Lower lobe of right lung (tissue), 2 donors: ENCODE results near the gene TSPAN5. TPM values are rescaled to one million over a fixed set of nuclear protein-coding genes. Genes with fewer than 3 reads are reported as not detected.

ENCODE experiments used
- ATAC-seq, 2 donors: fragments of 200-7000 bp; cut with Tn5 transposase; one replicate each; pipeline ENCODE4 v1.9.1; 2020 to 2022; ENCODE audit warnings: mild to moderate bottlenecking in 2 of 2, moderate library complexity in 2 of 2
- DNase-seq: peaks from one replicate; pipeline ENCODE4 v3.0.0-alpha.2; 2020
- H3K27ac ChIP-seq: fragments of 200-600 bp; one replicate; pipeline ENCODE4 v1.8.0; 2022
- H3K27me3 ChIP-seq: fragments of 200-600 bp; one replicate; pipeline ENCODE4 v1.8.0; 2022; ENCODE audit warnings: low read depth
- H3K36me3 ChIP-seq: fragments of 200-600 bp; one replicate; pipeline ENCODE4 v1.8.0; 2022; ENCODE audit warnings: mild to moderate bottlenecking
- H3K4me1 ChIP-seq: fragments of 200-600 bp; one replicate; pipeline ENCODE4 v1.8.0; 2022
- H3K4me3 ChIP-seq: fragments of 200-600 bp; one replicate; pipeline ENCODE4 v1.8.0; 2022; ENCODE audit warnings: mild to moderate bottlenecking
- H3K9me3 ChIP-seq: fragments of 200-600 bp; one replicate; pipeline ENCODE4 v1.8.0; 2022
- intact Hi-C: fragments of 100-400 bp; cut with DNase I; formaldehyde crosslinking; loops from one replicate; pipeline ENCODE4 v1.11.0; 2022
- total RNA-seq: library from RNA; stranded (reverse); fragmentation: NEBNext Ultra II Directional; extraction: Animal tissue kit (Norgen Biotek cat#: 25700); gene quantifications from one replicate; pipeline ENCODE4 v1.2.1, GENCODE V29; 2021
- TF ChIP-seq, protein P1 (sequence below): fragments of 200-600 bp; IDR thresholded peaks from one replicate; pipeline ENCODE4 v1.8.0; 2022; ENCODE audit warnings: antibody characterized with exemption, mild to moderate bottlenecking
- donor health status: DM: no; HTN: yes; CAD: no; lungs with severe emphysema.

TSPAN5 gene
- total RNA-seq, 1 donor from 2014 or later: 5.7 TPM

DNA sequence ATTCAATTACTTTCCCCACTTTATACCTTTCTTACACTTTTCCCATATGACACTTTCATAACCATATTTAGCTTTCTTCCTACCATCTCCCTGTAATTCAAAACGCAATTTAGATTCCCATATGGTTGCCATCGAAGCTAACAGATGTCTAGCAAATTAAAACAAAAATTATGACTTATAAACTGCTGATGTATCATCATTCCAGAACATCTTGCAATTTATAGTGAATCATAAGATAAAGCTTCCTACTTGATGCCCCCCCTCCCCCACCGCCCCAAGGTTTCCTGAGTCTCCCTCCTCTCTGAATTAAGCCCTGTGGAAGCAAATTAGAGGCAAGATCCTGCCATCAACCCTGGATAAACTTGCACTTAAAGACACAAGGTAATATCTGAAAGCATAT, 5.4 kb downstream of the TSPAN5 start:
- ATAC-seq (no peak), DNase-seq (no peak)
- TF ChIP-seq, protein P1, sequence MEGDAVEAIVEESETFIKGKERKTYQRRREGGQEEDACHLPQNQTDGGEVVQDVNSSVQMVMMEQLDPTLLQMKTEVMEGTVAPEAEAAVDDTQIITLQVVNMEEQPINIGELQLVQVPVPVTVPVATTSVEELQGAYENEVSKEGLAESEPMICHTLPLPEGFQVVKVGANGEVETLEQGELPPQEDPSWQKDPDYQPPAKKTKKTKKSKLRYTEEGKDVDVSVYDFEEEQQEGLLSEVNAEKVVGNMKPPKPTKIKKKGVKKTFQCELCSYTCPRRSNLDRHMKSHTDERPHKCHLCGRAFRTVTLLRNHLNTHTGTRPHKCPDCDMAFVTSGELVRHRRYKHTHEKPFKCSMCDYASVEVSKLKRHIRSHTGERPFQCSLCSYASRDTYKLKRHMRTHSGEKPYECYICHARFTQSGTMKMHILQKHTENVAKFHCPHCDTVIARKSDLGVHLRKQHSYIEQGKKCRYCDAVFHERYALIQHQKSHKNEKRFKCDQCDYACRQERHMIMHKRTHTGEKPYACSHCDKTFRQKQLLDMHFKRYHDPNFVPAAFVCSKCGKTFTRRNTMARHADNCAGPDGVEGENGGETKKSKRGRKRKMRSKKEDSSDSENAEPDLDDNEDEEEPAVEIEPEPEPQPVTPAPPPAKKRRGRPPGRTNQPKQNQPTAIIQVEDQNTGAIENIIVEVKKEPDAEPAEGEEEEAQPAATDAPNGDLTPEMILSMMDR: no peak
- intact Hi-C loops: no loop called here
- Histone ChIP-seq H3K36me3 (no peaks in the 10 kb centered on the region), H3K27ac (no peak overlapping the region), H3K4me1 (peaks cover 14% of the 10 kb centered on the region), H3K27me3 (no peaks in the 10 kb centered on the region), H3K9me3 (no peaks in the 10 kb centered on the region), H3K4me3 (no peak overlapping the region)

DNA sequence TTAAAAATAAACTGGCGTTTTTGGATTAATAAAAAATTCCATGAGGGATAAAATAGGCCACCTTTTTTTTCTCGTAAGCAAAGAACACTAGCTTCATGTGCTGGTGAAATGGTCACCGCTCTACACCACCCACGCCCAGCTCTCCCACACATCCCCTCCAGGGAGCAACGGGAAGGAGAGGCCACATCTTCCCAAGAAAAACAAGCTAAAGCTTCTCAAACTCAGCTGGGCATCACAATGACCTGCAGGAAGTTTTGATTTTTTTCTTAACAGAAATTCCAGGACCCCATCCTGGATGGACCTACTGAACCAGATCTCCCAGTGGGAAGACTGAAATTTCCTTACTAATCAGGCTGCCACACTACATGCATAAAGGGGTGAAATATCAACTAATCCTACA, 9.8 kb downstream of the TSPAN5 start:
- no peaks in the 10 kb centered on the region for H3K36me3 ChIP-seq
- intact Hi-C loops: no loop called here
- H3K27ac ChIP-seq: no peak overlapping the region

DNA sequence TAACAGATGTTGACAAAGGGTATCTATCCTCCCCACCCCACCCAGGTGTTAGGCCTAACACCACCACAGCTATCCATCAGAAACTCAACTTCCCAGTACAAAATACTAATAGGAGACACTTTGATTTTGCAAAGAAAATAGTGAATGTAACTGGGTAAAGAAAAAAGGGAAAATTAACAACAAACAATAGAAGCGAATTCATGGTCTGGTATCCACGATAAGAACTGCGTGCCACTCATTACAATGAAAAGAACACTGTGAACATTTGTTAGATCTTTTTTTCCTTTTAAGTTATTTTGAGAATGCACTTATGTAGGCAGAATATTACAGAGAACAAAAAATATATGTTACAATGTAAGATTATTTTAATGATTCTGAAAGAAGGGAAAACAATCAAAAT, 12.0 kb downstream of the TSPAN5 start:
- H3K4me3 ChIP-seq: no peak overlapping the region
- intact Hi-C loops: no loop called here
- no peaks in the 10 kb centered on the region for H3K27me3 ChIP-seq
- TF ChIP-seq, protein P1: no peak
- H3K36me3 ChIP-seq: no peaks in the 10 kb centered on the region
- no peaks in the 10 kb centered on the region for H3K9me3 ChIP-seq
- DNase-seq: no peak
- no peaks in the 10 kb centered on the region for H3K4me1 ChIP-seq
- H3K27ac ChIP-seq: no peak overlapping the region
- no peak for ATAC-seq

More for the DNA sequence above, 9.8 kb downstream of the TSPAN5 start:
- DNase-seq (no peak), ATAC-seq (no peak)
- TF ChIP-seq, protein P1: no peak
- no peaks in the 10 kb centered on the region for H3K27me3 ChIP-seq
- no peak overlapping the region for H3K4me3 ChIP-seq
- H3K4me1 ChIP-seq: no peaks in the 10 kb centered on the region
- H3K9me3 ChIP-seq: no peaks in the 10 kb centered on the region

DNA sequence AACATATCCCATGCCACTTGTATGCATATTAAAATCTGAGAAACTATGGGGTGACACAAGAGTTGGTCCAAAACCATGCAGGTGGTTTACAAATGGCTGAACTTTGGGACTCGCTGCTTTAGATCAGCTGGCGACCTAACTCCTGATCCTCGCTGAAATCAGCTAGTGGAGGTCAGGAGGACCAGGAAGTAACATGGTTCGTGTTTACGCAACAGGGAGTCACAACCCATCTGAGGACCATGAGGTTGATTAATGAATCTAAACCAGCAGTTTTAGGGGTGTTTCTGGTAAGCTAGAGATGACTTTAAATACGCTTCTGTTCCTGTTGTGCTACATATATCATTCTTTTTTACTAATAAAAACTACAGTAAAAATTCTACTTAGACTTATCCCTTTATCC, 12.9 kb downstream of the TSPAN5 start:
- DNase-seq (no peak), ATAC-seq (no peak)
- Histone ChIP-seq H3K36me3 (no peaks in the 10 kb centered on the region), H3K9me3 (no peaks in the 10 kb centered on the region), H3K27me3 (no peaks in the 10 kb centered on the region), H3K27ac (no peak overlapping the region), H3K4me1 (no peaks in the 10 kb centered on the region), H3K4me3 (no peak overlapping the region)
- TF ChIP-seq, protein P1: no peak
- intact Hi-C loops: no loop called here

DNA sequence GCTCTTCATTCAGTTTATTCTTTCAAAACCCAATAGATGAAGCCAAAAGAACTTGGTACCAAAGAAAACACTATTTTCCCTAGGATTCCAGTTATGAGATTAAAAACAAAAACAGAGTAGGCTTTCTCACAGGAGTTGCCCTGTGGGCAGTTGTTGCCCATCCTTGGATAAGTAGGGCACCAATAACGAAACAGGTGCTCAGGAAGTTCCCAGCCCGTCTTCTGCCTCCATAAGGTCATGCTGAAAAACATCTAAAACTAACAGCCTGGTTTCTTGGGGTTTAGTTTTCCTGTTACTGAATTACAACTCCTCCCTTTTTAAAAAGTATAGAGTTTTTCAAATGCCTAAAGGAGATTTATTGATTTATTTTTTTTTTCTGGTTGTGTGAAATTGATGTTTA, 14.7 kb downstream of the TSPAN5 start:
- H3K27ac ChIP-seq: no peak overlapping the region
- TF ChIP-seq, protein P1: no peak
- no peaks in the 10 kb centered on the region for H3K36me3 ChIP-seq
- H3K4me3 ChIP-seq: no peak overlapping the region
- no peaks in the 10 kb centered on the region for H3K4me1 ChIP-seq
- DNase-seq: no peak
- H3K27me3 ChIP-seq: no peaks in the 10 kb centered on the region
- no peaks in the 10 kb centered on the region for H3K9me3 ChIP-seq
- intact Hi-C loops: no loop called here
- ATAC-seq: peak in 1 of 2 donors; percentile 61

DNA sequence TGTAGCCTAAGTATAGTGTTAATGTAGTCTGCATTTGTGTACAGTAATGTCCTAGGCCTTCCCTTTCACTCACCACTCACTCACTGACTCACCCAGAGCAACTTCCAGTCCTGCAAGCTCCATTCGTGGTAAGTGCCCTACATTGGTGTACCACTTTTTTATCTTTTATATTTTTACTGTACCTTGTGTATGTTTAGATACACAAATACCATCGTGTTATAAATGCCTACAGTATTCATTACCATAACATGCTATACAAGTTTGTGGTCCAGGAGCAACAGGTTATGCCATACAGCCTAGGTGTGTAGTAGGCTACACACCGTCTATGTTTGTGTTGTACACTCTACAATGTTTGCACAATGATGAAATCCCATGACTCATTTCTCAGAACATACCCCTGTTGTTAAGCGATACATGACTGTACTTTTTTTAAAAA, 15.4 kb downstream of the TSPAN5 start:
- Histone ChIP-seq H3K4me1 (no peaks in the 10 kb centered on the region), H3K36me3 (no peaks in the 10 kb centered on the region), H3K27me3 (no peaks in the 10 kb centered on the region), H3K4me3 (no peak overlapping the region), H3K9me3 (no peaks in the 10 kb centered on the region), H3K27ac (no peak overlapping the region)
- DNase-seq: no peak
- ATAC-seq: peak; percentile 87 to 92
- TF ChIP-seq, protein P1: no peak
- intact Hi-C loops: no loop called here
